ENCODE measurements around the gene JUN.

DNA sequence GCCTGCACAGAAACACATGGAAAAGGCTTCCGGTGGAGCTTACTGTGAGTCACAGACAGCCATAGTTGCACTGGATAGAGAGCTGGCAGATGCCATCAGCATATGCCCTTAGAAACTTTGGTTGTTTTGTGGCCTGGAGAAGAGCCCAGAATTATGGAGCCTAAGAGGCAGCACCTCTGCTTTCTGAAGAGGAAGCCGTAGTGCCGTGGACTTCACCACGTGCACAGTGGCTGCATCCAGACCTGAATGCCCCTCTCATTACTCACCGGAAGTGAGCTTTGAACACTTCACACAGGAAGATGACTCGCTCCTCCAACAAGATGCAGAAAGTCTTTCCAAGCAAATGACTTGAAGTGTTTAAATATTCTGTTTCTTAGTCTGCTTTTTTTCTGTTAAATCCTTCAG is 28.4 kb downstream of the JUN start:
- TF ChIP-seq, protein P1, sequence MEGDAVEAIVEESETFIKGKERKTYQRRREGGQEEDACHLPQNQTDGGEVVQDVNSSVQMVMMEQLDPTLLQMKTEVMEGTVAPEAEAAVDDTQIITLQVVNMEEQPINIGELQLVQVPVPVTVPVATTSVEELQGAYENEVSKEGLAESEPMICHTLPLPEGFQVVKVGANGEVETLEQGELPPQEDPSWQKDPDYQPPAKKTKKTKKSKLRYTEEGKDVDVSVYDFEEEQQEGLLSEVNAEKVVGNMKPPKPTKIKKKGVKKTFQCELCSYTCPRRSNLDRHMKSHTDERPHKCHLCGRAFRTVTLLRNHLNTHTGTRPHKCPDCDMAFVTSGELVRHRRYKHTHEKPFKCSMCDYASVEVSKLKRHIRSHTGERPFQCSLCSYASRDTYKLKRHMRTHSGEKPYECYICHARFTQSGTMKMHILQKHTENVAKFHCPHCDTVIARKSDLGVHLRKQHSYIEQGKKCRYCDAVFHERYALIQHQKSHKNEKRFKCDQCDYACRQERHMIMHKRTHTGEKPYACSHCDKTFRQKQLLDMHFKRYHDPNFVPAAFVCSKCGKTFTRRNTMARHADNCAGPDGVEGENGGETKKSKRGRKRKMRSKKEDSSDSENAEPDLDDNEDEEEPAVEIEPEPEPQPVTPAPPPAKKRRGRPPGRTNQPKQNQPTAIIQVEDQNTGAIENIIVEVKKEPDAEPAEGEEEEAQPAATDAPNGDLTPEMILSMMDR (conservative IDR thresholded peaks at IDR 0.05; ENCODE audit: low read length): no peak
- TF ChIP-seq EZH2phosphoT487 (IDR thresholded peaks at IDR 0.05; ENCODE audit: borderline replicate concordance): no peak

All from Loucy (cell line).